Panc1 (cell line): Measurements from ENCODE around the gene REV1. TPM values are rescaled to one million over a fixed set of nuclear protein-coding genes. Genes with fewer than 3 reads are reported as not detected.

Experiments used
- ATAC-seq: fragments of 200-7000 bp; cut with Tn5 transposase; 2 replicates; pipeline ENCODE4 v1.9.1; 2020; ENCODE audit warnings: mild to moderate bottlenecking, moderate library complexity
- BruUV-seq: library from RNA; stranded (reverse); fragments of 400-500 nt; replicated peaks from 2 replicates; lab custom pipeline; 2021; lab: Mats Ljungman, UMichigan
- CTCF ChIA-PET: fragments of 300-600 bp; sonication (Branson Sonifier 250); formaldehyde crosslinking; loops from one replicate; lab custom pipeline; 2022; ENCODE audit warnings: antibody characterized with exemption; lab: Charles Lee
- POLR2A ChIA-PET: fragments of 300-600 bp; sonication (Branson Sonifier 250); formaldehyde crosslinking; loops from one replicate; lab custom pipeline; 2022; ENCODE audit warnings: antibody characterized with exemption; lab: Charles Lee
- DNase-seq: peaks from one replicate; pipeline ENCODE4 v3.0.0-alpha.2; 2010; ENCODE audit warnings: low read depth, low spot score
- H3K27ac ChIP-seq: 2 replicates; pipeline ENCODE4 v1.5.1; 2011; ENCODE audit warnings: mild to moderate bottlenecking, low read length, inconsistent platforms
- H3K27me3 ChIP-seq: fragments of 200-500 bp; sonication (Bioruptor generic); 2 replicates; pipeline ENCODE4 v1.6.0; 2014; ENCODE audit warnings: low read length, inconsistent platforms; ENCODE audit not compliant: control insufficient read depth, insufficient read depth
- H3K36me3 ChIP-seq: fragments of 200-500 bp; sonication (Bioruptor generic); 2 replicates; pipeline ENCODE4 v1.5.1; 2014; ENCODE audit warnings: inconsistent platforms, mild to moderate bottlenecking, low read length, moderate library complexity; ENCODE audit not compliant: control insufficient read depth, insufficient read depth
- H3K4me1 ChIP-seq: 2 replicates; pipeline ENCODE4 v1.5.1; 2011; ENCODE audit warnings: inconsistent platforms, mild to moderate bottlenecking, low read length, moderate library complexity; ENCODE audit not compliant: control insufficient read depth, insufficient read depth
- H3K4me3 ChIP-seq, 2 experiments: 2 replicates each; pipeline ENCODE4 v1.5.1; 2011 to 2012; ENCODE audit warnings: low read depth in 2 of 2, low read length in 2 of 2, mild to moderate bottlenecking in 2 of 2, inconsistent platforms in 1 of 2, moderate library complexity in 1 of 2
- H3K9me3 ChIP-seq: fragments of 200-500 bp; sonication (Bioruptor generic); 2 replicates; pipeline ENCODE4 v1.5.1; 2014; ENCODE audit warnings: low read depth, mild to moderate bottlenecking, inconsistent platforms, low read length, moderate library complexity; ENCODE audit not compliant: control insufficient read depth, insufficient read depth
- POLR2AphosphoS5 ChIP-seq: IDR thresholded peaks from 2 replicates; pipeline ENCODE4 v1.6.1; 2012; ENCODE audit warnings: mild to moderate bottlenecking, low read depth, low read length, moderate library complexity
- SIN3A ChIP-seq: IDR thresholded peaks from 2 replicates; pipeline ENCODE4 v1.6.1; 2012; ENCODE audit warnings: low read depth, mild to moderate bottlenecking, low read length, moderate library complexity, borderline replicate concordance; ENCODE audit not compliant: insufficient read depth
- TCF7L2 ChIP-seq: IDR thresholded peaks from 2 replicates; pipeline ENCODE4 v1.6.1; 2011; ENCODE audit warnings: mild to moderate bottlenecking, low read depth, low read length, inconsistent platforms
- in situ Hi-C: cut with HindIII; loops from 2 replicates; pipeline ENCODE4 v1.10.0; 2016; ENCODE audit warnings: low sequenced_read_pairs, low pct_unique_long_range_greater_than_20kb
- intact Hi-C: fragments of 100-400 bp; cut with micrococcal nuclease; formaldehyde crosslinking; loops from one replicate; pipeline ENCODE4 v1.10.0; 2022; ENCODE audit not compliant: unreplicated experiment
- total RNA-seq: library from RNA; stranded (reverse); gene quantifications from one replicate; pipeline ENCODE4 v1.2.1, GENCODE V29; 2021; ENCODE audit not compliant: unreplicated experiment
- TF ChIP-seq, protein P1 (sequence below): fragments of 450-650 bp; IDR thresholded peaks from 2 replicates; pipeline ENCODE4 v1.5.1; 2017; ENCODE audit warnings: mild to moderate bottlenecking
- TF ChIP-seq, protein P2 (sequence below), 2 experiments: IDR thresholded peaks; 2 replicates each; pipeline ENCODE4 v1.6.1; 2011 to 2012; ENCODE audit warnings: low read depth in 2 of 2, control low read depth in 1 of 2, low read length in 1 of 2, mild to moderate bottlenecking in 1 of 2, moderate library complexity in 1 of 2; ENCODE audit not compliant: insufficient read depth in 1 of 2

REV1 gene
- total RNA-seq, 1 experiment from 2014 or later: 35.0 TPM

DNA sequence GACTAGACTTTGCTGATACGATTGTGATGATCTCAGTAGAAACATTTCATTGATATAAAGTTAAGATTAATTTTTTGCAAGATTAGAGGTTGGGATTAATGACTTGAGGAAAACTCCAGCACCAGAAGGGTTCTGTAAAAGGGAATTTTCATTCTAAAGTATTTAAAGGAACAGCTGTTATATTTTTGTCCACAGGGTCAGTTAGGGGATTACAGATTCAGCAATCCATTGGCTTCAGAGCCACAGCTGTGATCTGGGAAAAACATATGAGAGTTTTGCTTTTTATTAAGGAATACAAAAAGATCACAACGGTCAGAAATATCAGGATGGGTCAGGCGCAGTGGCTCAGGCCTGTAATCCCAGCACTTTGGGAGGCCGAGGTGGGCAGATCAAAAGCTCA is 19.6 kb upstream of the REV1 start:
- CTCF ChIA-PET: interaction anchor here (1.0 kb wide), 1 partner anchor 11 kb away, joined by 4 read pairs; no protein-coding TSS in a partner anchor
- H3K9me3 ChIP-seq: no peaks in the 10 kb centered on the region
- in situ Hi-C loops: no loop called here

DNA sequence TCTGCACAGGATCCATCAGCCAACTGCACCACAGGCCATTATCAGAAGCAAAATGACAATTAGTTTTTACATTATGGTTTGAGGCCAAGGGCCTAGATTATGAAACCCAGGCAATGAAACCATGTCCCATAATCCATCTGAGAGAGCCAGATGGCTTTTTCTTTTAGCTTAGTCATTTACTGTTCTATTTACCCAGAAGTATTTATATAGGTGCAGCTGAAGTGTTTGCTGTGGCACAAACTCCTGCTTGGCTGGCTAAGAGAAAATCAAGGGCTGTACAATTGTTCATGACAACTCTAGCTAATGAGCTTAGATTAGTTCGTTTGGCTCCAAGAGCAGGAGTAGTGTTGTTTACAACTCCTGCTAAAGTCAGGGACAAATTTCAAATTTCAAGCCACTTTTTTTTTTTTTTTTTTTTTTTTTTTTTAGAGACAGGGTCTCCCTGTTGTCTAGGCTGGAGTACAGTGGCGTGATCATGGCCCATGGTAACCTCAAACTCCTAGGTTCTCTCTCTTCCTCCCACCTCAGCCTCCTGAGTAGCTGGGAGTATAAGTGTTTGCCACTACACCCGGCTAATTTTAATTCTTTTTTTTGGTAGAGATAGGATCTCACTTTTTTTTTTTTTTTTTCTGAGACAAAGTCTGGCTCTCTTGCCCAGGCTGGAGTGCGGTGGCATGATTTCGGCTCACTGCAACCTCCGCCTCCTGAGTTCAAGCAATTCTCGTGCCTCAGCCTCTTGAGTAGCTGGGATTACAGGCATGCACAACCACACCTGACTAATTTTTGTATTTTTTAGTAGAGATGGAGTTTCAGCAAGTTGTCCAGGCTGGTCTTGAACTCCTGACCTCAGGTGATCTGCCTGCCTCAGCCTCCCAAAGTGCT is 18.4 kb upstream of the REV1 start:
- in situ Hi-C loops (no loop called here), intact Hi-C loops (no loop called here)
- ATAC-seq (no peak), DNase-seq (no peak)
- no peak overlapping the region for H3K4me3 ChIP-seq
- 0 out of 2 replicates have a peak, but pooled peaks cover 2% of the 10 kb centered on the region for H3K27me3 ChIP-seq
- TF ChIP-seq, protein P1, sequence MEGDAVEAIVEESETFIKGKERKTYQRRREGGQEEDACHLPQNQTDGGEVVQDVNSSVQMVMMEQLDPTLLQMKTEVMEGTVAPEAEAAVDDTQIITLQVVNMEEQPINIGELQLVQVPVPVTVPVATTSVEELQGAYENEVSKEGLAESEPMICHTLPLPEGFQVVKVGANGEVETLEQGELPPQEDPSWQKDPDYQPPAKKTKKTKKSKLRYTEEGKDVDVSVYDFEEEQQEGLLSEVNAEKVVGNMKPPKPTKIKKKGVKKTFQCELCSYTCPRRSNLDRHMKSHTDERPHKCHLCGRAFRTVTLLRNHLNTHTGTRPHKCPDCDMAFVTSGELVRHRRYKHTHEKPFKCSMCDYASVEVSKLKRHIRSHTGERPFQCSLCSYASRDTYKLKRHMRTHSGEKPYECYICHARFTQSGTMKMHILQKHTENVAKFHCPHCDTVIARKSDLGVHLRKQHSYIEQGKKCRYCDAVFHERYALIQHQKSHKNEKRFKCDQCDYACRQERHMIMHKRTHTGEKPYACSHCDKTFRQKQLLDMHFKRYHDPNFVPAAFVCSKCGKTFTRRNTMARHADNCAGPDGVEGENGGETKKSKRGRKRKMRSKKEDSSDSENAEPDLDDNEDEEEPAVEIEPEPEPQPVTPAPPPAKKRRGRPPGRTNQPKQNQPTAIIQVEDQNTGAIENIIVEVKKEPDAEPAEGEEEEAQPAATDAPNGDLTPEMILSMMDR: no peak
- TF ChIP-seq SIN3A (no peak), POLR2AphosphoS5 (no peak), TCF7L2 (no peak)
- TF ChIP-seq, protein P2, sequence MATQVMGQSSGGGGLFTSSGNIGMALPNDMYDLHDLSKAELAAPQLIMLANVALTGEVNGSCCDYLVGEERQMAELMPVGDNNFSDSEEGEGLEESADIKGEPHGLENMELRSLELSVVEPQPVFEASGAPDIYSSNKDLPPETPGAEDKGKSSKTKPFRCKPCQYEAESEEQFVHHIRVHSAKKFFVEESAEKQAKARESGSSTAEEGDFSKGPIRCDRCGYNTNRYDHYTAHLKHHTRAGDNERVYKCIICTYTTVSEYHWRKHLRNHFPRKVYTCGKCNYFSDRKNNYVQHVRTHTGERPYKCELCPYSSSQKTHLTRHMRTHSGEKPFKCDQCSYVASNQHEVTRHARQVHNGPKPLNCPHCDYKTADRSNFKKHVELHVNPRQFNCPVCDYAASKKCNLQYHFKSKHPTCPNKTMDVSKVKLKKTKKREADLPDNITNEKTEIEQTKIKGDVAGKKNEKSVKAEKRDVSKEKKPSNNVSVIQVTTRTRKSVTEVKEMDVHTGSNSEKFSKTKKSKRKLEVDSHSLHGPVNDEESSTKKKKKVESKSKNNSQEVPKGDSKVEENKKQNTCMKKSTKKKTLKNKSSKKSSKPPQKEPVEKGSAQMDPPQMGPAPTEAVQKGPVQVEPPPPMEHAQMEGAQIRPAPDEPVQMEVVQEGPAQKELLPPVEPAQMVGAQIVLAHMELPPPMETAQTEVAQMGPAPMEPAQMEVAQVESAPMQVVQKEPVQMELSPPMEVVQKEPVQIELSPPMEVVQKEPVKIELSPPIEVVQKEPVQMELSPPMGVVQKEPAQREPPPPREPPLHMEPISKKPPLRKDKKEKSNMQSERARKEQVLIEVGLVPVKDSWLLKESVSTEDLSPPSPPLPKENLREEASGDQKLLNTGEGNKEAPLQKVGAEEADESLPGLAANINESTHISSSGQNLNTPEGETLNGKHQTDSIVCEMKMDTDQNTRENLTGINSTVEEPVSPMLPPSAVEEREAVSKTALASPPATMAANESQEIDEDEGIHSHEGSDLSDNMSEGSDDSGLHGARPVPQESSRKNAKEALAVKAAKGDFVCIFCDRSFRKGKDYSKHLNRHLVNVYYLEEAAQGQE (IDR thresholded peaks at IDR 0.05; ENCODE audit: insufficient read depth in 1 of 2, low read depth in 2 of 2, low read length in 1 of 2): no peak
- H3K9me3 ChIP-seq: no peaks in the 10 kb centered on the region
- ChIA-PET CTCF (interaction anchor here (0.6 kb wide), 1 partner anchor 66 kb away, joined by 8 read pairs; no protein-coding TSS in a partner anchor), POLR2A (no interaction called here)
- H3K36me3 ChIP-seq: no peaks in the 10 kb centered on the region
- no peak overlapping the region for H3K27ac ChIP-seq
- BruUV-seq: no TSS peak
- H3K4me1 ChIP-seq: no peaks in the 10 kb centered on the region

More for the DNA sequence above, 19.6 kb upstream of the REV1 start:
- TF ChIP-seq, protein P1: no peak
- TF ChIP-seq, protein P2 (IDR thresholded peaks at IDR 0.05; ENCODE audit: insufficient read depth in 1 of 2, low read depth in 2 of 2, low read length in 1 of 2): no peak
- TF ChIP-seq TCF7L2: no peak
- TF ChIP-seq POLR2AphosphoS5: no peak
- TF ChIP-seq SIN3A: no peak
- POLR2A ChIA-PET: no interaction called here
- no peaks in the 10 kb centered on the region for H3K4me1 ChIP-seq
- ATAC-seq (no peak), DNase-seq (no peak)
- H3K4me3 ChIP-seq: no peak overlapping the region
- peaks cover 8% of the 10 kb centered on the region; the same call in 1 of the 2 replicates for H3K27me3 ChIP-seq
- H3K36me3 ChIP-seq: no peaks in the 10 kb centered on the region
- H3K27ac ChIP-seq: no peak overlapping the region
- BruUV-seq: no TSS peak
- intact Hi-C loops: no loop called here
